Activated CD4-positive, CD25-positive, alpha-beta regulatory T cell (primary cell): Measurements from ENCODE around the gene ATOH8.

Experiments
- DNase-seq, 4 experiments: peaks; one replicate each; lab custom pipeline; 2025; lab: John Stamatoyannopoulos, UW

Gene ATOH8

DNA sequence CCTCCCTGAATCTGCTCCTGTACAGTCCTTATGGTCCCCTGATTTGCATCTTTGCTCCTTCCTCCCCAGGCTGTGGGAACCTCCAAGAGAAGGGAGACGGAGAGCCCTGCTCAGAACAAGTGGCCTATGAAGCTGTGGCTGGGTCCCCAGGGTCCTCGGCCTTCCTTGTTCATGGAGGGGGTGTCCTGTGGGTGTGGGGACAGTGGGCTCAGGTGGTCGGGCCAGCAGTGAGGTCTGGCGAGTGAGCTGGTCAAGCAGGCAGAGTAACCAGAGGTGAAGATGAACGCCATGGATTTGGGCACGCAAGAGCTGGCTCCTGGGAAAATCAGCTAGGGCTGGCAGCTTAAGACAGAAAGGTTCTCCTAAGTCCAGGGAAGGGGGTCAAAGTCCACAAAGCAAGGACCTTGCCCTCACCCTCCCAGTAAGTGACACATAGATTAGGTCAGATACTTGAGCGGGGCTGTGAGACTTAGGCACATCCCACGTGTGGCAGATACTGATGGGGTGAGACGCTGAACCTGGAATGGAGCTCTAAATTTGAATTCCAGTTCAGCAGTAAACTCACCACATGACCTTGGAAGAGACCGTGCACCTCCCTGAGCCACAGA lies 34.8 kb upstream of the ATOH8 start:
- no peak for DNase-seq

DNA sequence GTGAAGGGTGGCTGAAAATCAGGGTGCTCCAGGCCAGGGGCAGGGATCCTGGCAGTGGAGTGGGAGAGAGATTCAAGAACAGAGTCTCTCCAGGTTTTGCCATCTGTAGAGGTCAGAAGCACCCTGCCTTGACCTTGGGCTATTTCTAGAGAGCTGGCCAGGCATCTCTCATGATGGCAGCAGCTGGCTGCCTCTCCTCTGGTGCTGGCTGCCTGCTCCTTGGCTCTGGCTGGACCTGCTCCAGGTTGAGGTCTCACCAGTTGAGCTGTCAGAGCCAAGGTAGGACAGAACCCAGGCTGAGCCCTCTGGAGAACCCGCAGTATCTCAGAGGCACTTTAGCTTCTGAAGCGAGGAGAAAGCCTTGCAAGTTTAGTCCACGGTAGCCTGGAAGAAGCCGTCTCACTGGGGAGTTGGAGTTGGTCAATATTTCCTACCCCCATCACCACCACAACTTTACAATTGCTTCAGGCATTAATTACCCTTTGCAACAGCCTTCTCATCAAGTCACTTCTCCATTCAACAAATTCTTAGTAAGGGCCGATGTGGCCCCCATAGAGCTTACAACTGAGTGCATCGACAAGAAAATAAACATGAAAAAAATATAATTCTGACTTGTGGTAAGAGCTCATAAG lies 34.1 kb upstream of the ATOH8 start:
- no peak for DNase-seq

DNA sequence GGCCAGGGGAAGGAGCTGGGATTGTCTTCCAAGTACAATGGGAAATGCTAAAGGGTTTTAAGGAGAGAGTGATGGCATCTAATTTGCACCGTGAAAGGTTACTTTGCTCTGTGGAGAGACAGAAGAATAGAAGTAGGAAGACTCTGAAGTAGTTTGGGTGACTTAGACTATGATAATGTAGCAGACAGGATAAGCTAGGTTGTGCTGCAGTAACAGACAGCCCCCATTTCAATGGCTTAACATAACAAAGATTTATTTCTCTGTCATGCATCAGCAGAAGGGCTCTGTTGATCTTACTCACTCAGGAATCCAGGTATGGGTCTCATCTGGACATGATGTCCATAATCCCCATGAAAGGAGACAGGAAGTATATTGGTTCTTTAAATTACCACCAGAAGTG lies 33.3 kb upstream of the ATOH8 start:
- no peak for DNase-seq

DNA sequence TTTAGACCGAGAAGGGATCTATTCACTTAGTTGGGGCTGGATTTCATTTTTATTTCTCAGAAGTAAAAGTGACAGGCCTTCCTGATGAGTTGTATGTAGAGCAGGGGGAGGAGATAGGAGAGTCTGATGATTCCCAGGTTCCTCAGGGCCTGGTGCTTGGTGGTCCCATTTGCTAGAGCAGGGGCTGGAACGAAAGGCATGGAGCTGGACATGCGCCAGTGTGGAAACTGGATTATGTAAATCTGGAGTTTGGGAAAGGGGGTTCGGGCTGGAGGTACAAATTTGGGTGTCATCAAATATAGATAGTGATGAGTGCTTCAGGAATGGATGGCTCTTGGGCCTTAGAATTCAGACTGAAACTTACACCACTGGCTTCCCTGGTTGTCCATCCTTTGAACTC lies 32.1 kb upstream of the ATOH8 start:
- DNase-seq: no peak

GRCh38 chr2:85722519-85722918 lies 31.3 kb upstream of the ATOH8 start:
- no peak for DNase-seq

GRCh38 chr2:85723707-85724360 lies 30.0 kb upstream of the ATOH8 start:
- no peak for DNase-seq

GRCh38 chr2:85724731-85725181 lies 29.0 kb upstream of the ATOH8 start:
- DNase-seq: no peak

DNA sequence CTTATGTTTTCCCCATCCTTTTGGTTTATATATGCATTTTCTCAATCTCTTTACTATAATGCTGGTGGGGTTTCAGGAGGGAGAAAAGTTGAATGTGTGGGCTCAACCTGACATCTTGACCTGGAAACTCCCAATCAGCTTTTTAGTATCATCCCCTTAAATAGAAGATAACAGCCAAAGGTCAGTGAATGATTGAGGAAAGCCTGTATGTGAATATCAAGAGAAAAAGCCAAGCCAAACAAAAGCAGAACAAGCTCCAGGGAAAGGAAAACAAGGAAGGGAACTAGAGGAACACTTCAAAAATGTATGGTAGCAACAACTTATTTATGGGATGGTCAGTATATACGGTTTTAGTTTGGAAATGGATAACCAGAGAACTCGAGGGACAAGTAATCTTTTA lies 28.3 kb upstream of the ATOH8 start:
- no peak for DNase-seq

GRCh38 chr2:85727798-85728197 lies 26.0 kb upstream of the ATOH8 start:
- DNase-seq: no peak

DNA sequence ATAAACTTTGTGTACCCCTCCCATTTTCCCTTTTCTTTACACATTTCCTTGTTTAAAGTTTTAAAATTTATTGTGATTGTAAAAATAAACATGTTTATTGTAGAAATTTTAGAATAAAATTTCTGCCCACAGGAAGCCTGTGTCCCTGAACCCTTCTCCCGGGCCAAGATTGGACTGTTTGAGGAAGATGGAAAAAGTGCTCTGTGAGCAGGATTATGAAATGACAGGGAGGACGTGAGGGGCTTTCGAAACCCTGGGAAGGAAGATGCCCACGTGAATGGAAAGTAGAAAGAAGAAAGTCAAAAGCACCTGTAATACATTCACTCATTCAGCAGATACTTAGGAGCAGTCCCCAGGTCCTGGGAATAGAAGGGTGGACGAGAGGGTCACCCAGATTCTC lies 25.4 kb upstream of the ATOH8 start:
- DNase-seq: no peak

- DNase-seq: peak; percentile 43 to 72 (median 60)
Measured at GRCh38 chr2:85728883-85729824, 24.6 kb upstream of the ATOH8 start.

DNA sequence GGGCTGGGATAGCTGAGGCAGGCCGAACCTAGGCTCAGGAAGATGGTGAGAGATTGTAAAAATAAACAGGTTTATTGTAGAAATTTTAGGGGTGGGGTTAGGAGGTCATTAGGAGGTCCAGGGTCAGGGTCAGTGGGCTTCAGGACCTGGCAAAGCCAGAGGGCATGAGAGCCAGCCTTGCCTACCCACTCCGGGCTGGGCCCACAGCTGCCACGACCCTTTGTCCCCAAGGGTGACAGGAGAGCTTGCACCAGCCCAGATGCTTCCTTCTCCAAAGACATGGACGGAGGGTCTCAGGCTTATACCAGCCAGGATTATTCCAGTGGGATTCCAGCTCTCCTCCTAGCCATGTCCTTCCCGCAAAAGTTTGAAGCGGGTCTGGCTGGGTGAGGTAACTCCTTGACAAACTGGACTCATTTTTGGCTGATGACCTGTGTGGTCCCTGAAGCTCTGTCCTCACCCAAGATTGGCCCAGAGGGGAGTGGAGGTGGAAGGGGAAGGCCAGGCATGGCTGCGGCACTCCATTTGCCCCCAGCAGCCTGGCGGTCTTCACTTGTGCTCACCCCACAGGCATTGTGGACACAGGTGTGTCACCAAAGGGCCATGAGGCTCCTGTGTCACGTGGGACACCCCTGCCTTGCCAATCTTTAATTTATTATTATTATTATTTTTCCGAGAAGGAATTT lies 23.8 kb upstream of the ATOH8 start:
- no peak for DNase-seq

- no peak for DNase-seq
Measured at GRCh38 chr2:85730686-85731230, 23.0 kb upstream of the ATOH8 start.

GRCh38 chr2:85731606-85732005 lies 22.2 kb upstream of the ATOH8 start:
- DNase-seq: no peak

DNA sequence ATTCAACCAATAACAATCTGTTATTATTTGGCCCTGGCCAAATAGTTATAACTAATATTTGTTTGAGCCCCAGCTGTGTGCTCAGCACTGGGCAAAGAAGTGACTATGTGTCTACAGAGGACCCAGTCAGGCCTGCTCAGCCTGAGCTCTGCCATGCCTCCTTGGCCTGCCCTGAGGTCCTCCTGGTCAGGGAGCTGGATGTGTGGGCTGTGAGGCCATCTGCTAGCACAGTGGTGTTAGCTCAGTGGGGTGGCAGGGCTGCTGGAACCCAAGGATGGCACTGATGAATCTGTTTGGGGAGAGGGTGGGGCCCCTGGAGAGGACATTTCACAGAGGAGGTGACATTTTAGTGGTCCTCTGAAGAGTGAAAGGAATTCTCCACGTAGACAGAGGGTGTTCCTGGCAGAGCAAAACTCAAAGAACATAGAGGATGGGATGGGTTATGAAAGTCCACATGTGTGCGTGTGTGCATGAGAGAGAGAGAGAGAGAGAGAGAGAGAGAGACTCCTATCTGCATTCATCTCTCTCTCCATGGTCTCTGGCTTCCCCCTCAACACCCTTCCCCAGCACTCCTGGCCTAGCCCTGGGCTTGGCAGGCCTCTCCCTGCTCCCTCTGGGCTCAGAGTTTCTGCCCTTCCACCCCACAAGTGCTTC lies 21.2 kb upstream of the ATOH8 start:
- DNase-seq: no peak

- DNase-seq: no peak
Measured at GRCh38 chr2:85733121-85733960, 20.4 kb upstream of the ATOH8 start.

- DNase-seq: no peak
Measured at GRCh38 chr2:85734015-85734414, 19.8 kb upstream of the ATOH8 start.

GRCh38 chr2:85734942-85735608 lies 18.7 kb upstream of the ATOH8 start:
- no peak for DNase-seq

- no peak for DNase-seq
Measured at GRCh38 chr2:85735691-85736090, 18.1 kb upstream of the ATOH8 start.
